Stimulated activated naive B cell treated with anti-CD40 and anti-IgM and Interleukin-4, amounts not matched to agents 10 μg/mL and 1 μg/mL and 100 μg/mL, for 72 hours (primary cell): Measurements from ENCODE around the gene KRT17.
"Not testable (repeated sequence)": the region's sequence is repeated elsewhere in the genome, so short reads cannot be mapped to it uniquely, and the experiment has no call there.

Experiments used
- ATAC-seq, 2 donors: fragments of 150-1000 bp; cut with Tn5 transposase; replicated peaks; 2 replicates each; pipeline ENCODE4 v1.10.0; 2021; ENCODE audit warnings: moderate library complexity in 1 of 2
- DNase-seq: peaks from one replicate; pipeline ENCODE4 v3.0.0; 2021
- H3K27ac Mint-ChIP-seq: one replicate; pipeline ENCODE4 v1.8.0; 2022; ENCODE audit warnings: mild to moderate bottlenecking, mixed read lengths
- H3K27me3 Mint-ChIP-seq, 2 donors: one replicate each; pipeline ENCODE4 v1.8.0; 2022; ENCODE audit warnings: mixed read lengths in 2 of 2
- H3K36me3 Mint-ChIP-seq, 2 donors: one replicate each; pipeline ENCODE4 v1.8.0; 2022; ENCODE audit warnings: mixed read lengths in 2 of 2, mild to moderate bottlenecking in 1 of 2
- H3K4me1 Mint-ChIP-seq, 2 donors: one replicate each; pipeline ENCODE4 v1.8.0; 2022; ENCODE audit warnings: mixed read lengths in 2 of 2, mild to moderate bottlenecking in 1 of 2
- H3K4me3 Mint-ChIP-seq, 2 donors: one replicate each; pipeline ENCODE4 v1.8.0; 2022; ENCODE audit warnings: mild to moderate bottlenecking in 2 of 2, mixed read lengths in 2 of 2, moderate library complexity in 1 of 2
- H3K9me3 Mint-ChIP-seq, 2 donors: one replicate each; pipeline ENCODE4 v1.8.0; 2022; ENCODE audit warnings: mixed read lengths in 2 of 2, mild to moderate bottlenecking in 1 of 2

The KRT17 gene

GRCh38 chr17:41578538-41578937 is 45.8 kb downstream of the KRT17 start:
- DNase-seq (no peak), ATAC-seq (no peak)
- Mint-ChIP-seq H3K27ac (no peak overlapping the region), H3K9me3 (peaks cover 0 to 3% of the 10 kb centered on the region in 2 donors), H3K27me3 (peaks cover 69 to 81% of the 10 kb centered on the region in 2 donors), H3K36me3 (no peaks in the 10 kb centered on the region), H3K4me3 (no peak overlapping the region), H3K4me1 (no peaks in the 10 kb centered on the region)

GRCh38 chr17:41576740-41577139 is 47.6 kb downstream of the KRT17 start:
- H3K27ac Mint-ChIP-seq, H3K9me3 Mint-ChIP-seq, DNase-seq, H3K36me3 Mint-ChIP-seq, H3K4me1 Mint-ChIP-seq, ATAC-seq, H3K4me3 Mint-ChIP-seq: not testable (repeated sequence)
- H3K27me3 Mint-ChIP-seq, result peaks cover 70 to 78% of the 10 kb centered on the region in 2 donors

DNA sequence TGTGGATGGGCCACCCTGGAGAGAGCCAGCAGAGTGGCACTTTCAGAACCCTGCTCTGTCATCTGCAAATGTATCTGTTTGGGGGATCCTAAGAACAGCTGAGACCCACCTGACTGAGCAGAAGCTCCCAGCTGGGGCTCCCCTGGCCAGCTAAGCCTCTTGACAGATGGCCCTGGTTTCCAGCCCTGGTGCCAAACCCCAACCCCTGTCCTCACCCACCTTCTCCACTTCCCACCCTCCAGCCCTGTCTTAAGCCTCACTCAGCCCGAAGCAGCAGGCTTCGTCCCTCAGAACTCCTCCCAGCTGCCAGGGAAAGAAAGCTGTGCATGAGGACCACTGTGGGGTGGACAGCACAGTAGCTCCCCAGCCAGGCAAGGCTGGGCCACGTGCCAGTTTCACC is 49.0 kb downstream of the KRT17 start:
- DNase-seq, result no peak
- ATAC-seq, result no peak
- no peak overlapping the region for H3K4me3 Mint-ChIP-seq

DNA sequence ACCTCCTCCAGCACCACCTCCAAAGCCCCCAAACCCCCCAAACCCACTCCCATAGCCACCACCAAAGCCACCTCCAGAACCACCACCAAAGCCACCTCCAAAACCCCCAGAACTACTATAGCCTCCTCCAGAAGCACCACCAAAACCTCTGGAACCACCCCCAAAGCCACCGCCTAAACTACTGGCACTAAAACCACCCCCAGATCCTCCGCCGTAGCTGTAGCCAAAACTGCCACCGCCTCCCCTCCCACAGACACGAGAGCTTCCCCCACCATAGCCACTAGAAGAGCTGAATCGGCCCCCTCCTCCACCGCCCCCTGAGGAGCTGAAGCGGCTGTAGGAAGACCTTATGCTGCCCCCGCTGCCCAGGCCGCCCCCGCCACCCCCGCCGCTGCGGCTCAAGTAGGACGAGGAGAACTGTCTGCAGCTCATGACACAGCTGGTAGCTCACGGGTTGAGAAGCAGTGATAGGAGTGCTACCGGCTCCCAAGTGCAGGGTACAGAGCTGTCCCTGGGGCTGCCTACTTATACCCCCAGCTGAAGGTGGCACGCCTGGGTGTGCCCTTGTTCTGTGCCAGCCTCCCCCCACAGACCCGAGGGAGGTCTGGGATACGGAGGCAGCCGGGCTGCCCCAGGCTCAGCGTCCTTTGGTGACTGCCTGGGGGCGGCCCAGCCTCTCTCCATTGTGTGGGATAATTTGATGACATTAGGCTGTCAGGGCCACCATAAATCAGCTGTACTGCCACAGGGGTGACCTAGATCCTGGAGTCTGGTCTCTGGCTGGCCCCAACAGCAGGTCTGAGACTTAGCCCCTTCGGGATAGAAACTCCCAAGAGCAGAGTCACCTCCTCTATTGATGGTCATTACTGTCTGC is 52.6 kb downstream of the KRT17 start, which contains the start of gene KRT9:
Gene KRT9 (minus strand): TSS at position 499 of the 874 bp plus-strand sequence. CDS start 67 bp downstream, at position 432.
- peaks cover 43 to 52% of the 10 kb centered on the region in 2 donors for H3K27me3 Mint-ChIP-seq

More for the DNA sequence above, 49.0 kb downstream of the KRT17 start:
- Mint-ChIP-seq H3K36me3 (no peaks in the 10 kb centered on the region), H3K9me3 (peaks cover 0 to 3% of the 10 kb centered on the region in 2 donors), H3K4me1 (no peaks in the 10 kb centered on the region), H3K27ac (no peak overlapping the region), H3K27me3 (peaks cover 70 to 73% of the 10 kb centered on the region in 2 donors)

More for the DNA sequence above, 52.6 kb downstream of the KRT17 start, which contains the start of gene KRT9:
- Mint-ChIP-seq H3K27ac (no peak within 1 kb of the TSS), H3K9me3 (peaks cover 8 to 10% of the 10 kb centered on the region in 2 donors), H3K4me3 (no peak within 1 kb of the TSS), H3K4me1 (peaks cover 0 to 5% of the 10 kb centered on the region in 2 donors), H3K36me3 (peaks cover 0 to 6% of the 10 kb centered on the region in 2 donors)
- ATAC-seq (no peak), DNase-seq (no peak)
